Measurements from ENCODE around the gene AMDHD1. TPM values are rescaled to one million over a fixed set of nuclear protein-coding genes. Genes with fewer than 3 reads are reported as not detected.
A peak's percentile ranks its signal among the peaks of the same experiment; 100 is the strongest.

Gene AMDHD1
- total RNA-seq, 1 donor from 2014 or later = 0.41 TPM

GRCh38 chr12:95974358-95974757 is 31.2 kb downstream of the AMDHD1 start:
- DNase-seq (ENCODE audit: low spot score, unreplicated experiment) = no peak
- peak overlapping the region; percentile 76 for H3K27ac Mint-ChIP-seq
- H3K36me3 Mint-ChIP-seq (ENCODE audit: insufficient read depth) = no peaks in the 10 kb centered on the region
- no peak overlapping the region for H3K4me3 Mint-ChIP-seq (ENCODE audit: low read depth)
- H3K9me3 Mint-ChIP-seq (ENCODE audit: low read depth) = no peaks in the 10 kb centered on the region
- TF ChIP-seq, protein P1, sequence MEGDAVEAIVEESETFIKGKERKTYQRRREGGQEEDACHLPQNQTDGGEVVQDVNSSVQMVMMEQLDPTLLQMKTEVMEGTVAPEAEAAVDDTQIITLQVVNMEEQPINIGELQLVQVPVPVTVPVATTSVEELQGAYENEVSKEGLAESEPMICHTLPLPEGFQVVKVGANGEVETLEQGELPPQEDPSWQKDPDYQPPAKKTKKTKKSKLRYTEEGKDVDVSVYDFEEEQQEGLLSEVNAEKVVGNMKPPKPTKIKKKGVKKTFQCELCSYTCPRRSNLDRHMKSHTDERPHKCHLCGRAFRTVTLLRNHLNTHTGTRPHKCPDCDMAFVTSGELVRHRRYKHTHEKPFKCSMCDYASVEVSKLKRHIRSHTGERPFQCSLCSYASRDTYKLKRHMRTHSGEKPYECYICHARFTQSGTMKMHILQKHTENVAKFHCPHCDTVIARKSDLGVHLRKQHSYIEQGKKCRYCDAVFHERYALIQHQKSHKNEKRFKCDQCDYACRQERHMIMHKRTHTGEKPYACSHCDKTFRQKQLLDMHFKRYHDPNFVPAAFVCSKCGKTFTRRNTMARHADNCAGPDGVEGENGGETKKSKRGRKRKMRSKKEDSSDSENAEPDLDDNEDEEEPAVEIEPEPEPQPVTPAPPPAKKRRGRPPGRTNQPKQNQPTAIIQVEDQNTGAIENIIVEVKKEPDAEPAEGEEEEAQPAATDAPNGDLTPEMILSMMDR (IDR thresholded peaks at IDR 0.05; ENCODE audit: unreplicated experiment) = no peak
- H3K4me1 Mint-ChIP-seq (ENCODE audit: low read depth) = peaks cover 15% of the 10 kb centered on the region
- H3K27me3 Mint-ChIP-seq = peaks cover 4% of the 10 kb centered on the region

DNA sequence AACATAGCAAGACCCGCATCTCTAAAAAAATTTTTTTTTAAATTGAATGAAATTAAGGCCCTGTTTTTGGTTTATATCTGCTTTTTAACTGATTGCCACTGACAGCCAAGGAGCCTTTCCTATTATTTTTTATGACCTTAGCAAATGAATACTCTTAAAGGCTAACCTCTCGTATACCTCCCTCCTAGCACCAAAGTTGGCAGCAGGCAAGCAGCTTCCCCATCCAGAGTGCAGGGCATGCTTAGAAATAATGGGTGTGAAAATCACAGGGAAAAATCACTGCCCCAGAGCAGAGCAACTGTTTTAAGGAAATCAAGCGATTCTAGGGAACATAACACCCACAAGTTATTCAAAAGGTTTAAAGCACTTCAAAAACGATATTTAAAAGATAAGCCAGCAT is 32.4 kb downstream of the AMDHD1 start:
- H3K9me3 Mint-ChIP-seq (ENCODE audit: low read depth) = no peaks in the 10 kb centered on the region
- DNase-seq (ENCODE audit: low spot score, unreplicated experiment) = no peak
- TF ChIP-seq, protein P1 (IDR thresholded peaks at IDR 0.05; ENCODE audit: unreplicated experiment) = no peak

GRCh38 chr12:95976416-95976832 is 33.3 kb downstream of the AMDHD1 start:
- Mint-ChIP-seq H3K9me3 (ENCODE audit: low read depth) (no peaks in the 10 kb centered on the region), H3K27ac (no peak overlapping the region), H3K4me3 (ENCODE audit: low read depth) (no peak overlapping the region), H3K36me3 (ENCODE audit: insufficient read depth) (no peaks in the 10 kb centered on the region), H3K27me3 (peaks cover 4% of the 10 kb centered on the region), H3K4me1 (ENCODE audit: low read depth) (peaks cover 15% of the 10 kb centered on the region)
- TF ChIP-seq, protein P1 (IDR thresholded peaks at IDR 0.05; ENCODE audit: unreplicated experiment) = no peak
- no peak for DNase-seq (ENCODE audit: low spot score, unreplicated experiment)

More for the DNA sequence above, 32.4 kb downstream of the AMDHD1 start:
- Mint-ChIP-seq H3K27me3 (peaks cover 4% of the 10 kb centered on the region), H3K27ac (no peak overlapping the region), H3K4me3 (ENCODE audit: low read depth) (no peak overlapping the region), H3K36me3 (ENCODE audit: insufficient read depth) (no peaks in the 10 kb centered on the region), H3K4me1 (ENCODE audit: low read depth) (peaks cover 15% of the 10 kb centered on the region)

- peaks cover 12% of the 10 kb centered on the region for H3K4me1 Mint-ChIP-seq (ENCODE audit: low read depth)
These were observed 34.7 kb downstream of the AMDHD1 start for GRCh38 chr12:95977764-95978305.

GRCh38 chr12:95978351-95978750 is 35.2 kb downstream of the AMDHD1 start:
- TF ChIP-seq, protein P1 (IDR thresholded peaks at IDR 0.05; ENCODE audit: unreplicated experiment) = no peak
- H3K4me3 Mint-ChIP-seq (ENCODE audit: low read depth) = no peak overlapping the region
- no peaks in the 10 kb centered on the region for H3K9me3 Mint-ChIP-seq (ENCODE audit: low read depth)
- H3K27ac Mint-ChIP-seq = no peak overlapping the region
- H3K4me1 Mint-ChIP-seq (ENCODE audit: low read depth) = peaks cover 8% of the 10 kb centered on the region
- H3K36me3 Mint-ChIP-seq (ENCODE audit: insufficient read depth) = no peaks in the 10 kb centered on the region
- no peak for DNase-seq (ENCODE audit: low spot score, unreplicated experiment)
- peaks cover 4% of the 10 kb centered on the region for H3K27me3 Mint-ChIP-seq

More at GRCh38 chr12:95977764-95978305, 34.7 kb downstream of the AMDHD1 start:
- Mint-ChIP-seq H3K4me3 (ENCODE audit: low read depth) (no peak overlapping the region), H3K27me3 (peaks cover 4% of the 10 kb centered on the region), H3K36me3 (ENCODE audit: insufficient read depth) (no peaks in the 10 kb centered on the region), H3K27ac (no peak overlapping the region), H3K9me3 (ENCODE audit: low read depth) (no peaks in the 10 kb centered on the region)
- TF ChIP-seq, protein P1 (IDR thresholded peaks at IDR 0.05; ENCODE audit: unreplicated experiment) = no peak
- DNase-seq (ENCODE audit: low spot score, unreplicated experiment) = no peak
